A549 (cell line): ENCODE measurements around the gene PRR14L. TPM values are rescaled to one million over a fixed set of nuclear protein-coding genes. Genes with fewer than 3 reads are reported as not detected.
A peak's percentile ranks its signal among the peaks of the same experiment; 100 is the strongest.

Experiments used
- ATAC-seq, 2 experiments: fragments of 200-7000 bp in 1 of 2; fragments of >200 bp in 1 of 2; cut with Nextera tagmentation in 1 of 2; cut with Tn5 transposase in 1 of 2; 3 replicates each; pipeline versions ENCODE4 v1.8.0 to v1.9.1; 2018 to 2020; ENCODE audit warnings: mild to moderate bottlenecking in 1 of 2, moderate library complexity in 1 of 2
- CTCF ChIA-PET: fragments of 300-600 bp; sonication (Branson Sonifier 250); formaldehyde crosslinking; extraction: SDS; loops from one replicate; lab custom pipeline; 2021; ENCODE audit warnings: antibody characterized with exemption, inconsistent platforms; lab: Yijun Ruan, JAX
- POLR2A ChIA-PET: fragments of 350-600 bp; formaldehyde crosslinking; extraction: SDS; loops from one replicate; lab custom pipeline; 2021; ENCODE audit warnings: antibody characterized with exemption, inconsistent platforms; lab: Yijun Ruan, JAX
- DNase-seq, 2 experiments: peaks; one replicate each; pipeline versions ENCODE4 v3.0.0 to v3.0.0-alpha.2; 2011 to 2016; ENCODE audit warnings: low read depth in 1 of 2, low spot score in 1 of 2
- FAIRE-seq: peaks from 2 replicates; lab custom pipeline; 2011; peaks lifted over from hg19 to GRCh38; lab: Jason Lieb, UNC
- H3K27ac ChIP-seq, 2 experiments: fragments of >200 bp; sonication (Bioruptor Twin); formaldehyde crosslinking; 3 replicates each; pipeline ENCODE4 v1.5.1; 2016 to 2017
- H3K4me1 ChIP-seq: fragments of >200 bp; sonication (Bioruptor Twin); formaldehyde crosslinking; 3 replicates; pipeline ENCODE4 v1.6.1; 2016
- H3K4me2 ChIP-seq: fragments of >200 bp; sonication (Bioruptor Twin); formaldehyde crosslinking; 3 replicates; pipeline ENCODE4 v1.6.1; 2016
- H3K4me3 ChIP-seq: fragments of >200 bp; sonication (Bioruptor Twin); formaldehyde crosslinking; 3 replicates; pipeline ENCODE4 v1.5.1; 2016
- H3K9me3 ChIP-seq: fragments of >200 bp; sonication (Bioruptor Twin); formaldehyde crosslinking; 3 replicates; pipeline ENCODE4 v1.6.1; 2016
- BHLHE40 ChIP-seq: IDR thresholded peaks from 2 replicates; pipeline ENCODE4 v1.6.1; 2012; ENCODE audit warnings: low read depth, low read length, inconsistent platforms
- CBX8 ChIP-seq: fragments of 200-600 bp; sonication (generic); IDR thresholded peaks from 2 replicates; pipeline ENCODE4 v1.6.1; 2016
- CEBPB ChIP-seq, 2 experiments: fragments of >200 bp in 1 of 2; sonication (Bioruptor Twin) in 1 of 2; formaldehyde crosslinking in 1 of 2; IDR thresholded peaks; 2 replicates each; pipeline ENCODE4 v1.6.1; 2012 to 2016
- E2F6 ChIP-seq: IDR thresholded peaks from 2 replicates; pipeline ENCODE4 v1.6.1; 2012; ENCODE audit warnings: low read depth, borderline replicate concordance
- EHF ChIP-seq: fragments of 250-450 bp; sonication (Bioruptor Pico); IDR thresholded peaks from 2 replicates; pipeline ENCODE4 v1.5.0; 2020; ENCODE audit warnings: mild to moderate bottlenecking
- EP300 ChIP-seq, 2 experiments: fragments of >200 bp; sonication (Bioruptor Twin); formaldehyde crosslinking; IDR thresholded peaks; 2 replicates in 1 of 2; 3 replicates in 1 of 2; pipeline ENCODE4 v1.6.1; 2016 to 2017
- FOXS1 ChIP-seq: fragments of 250-450 bp; sonication (Bioruptor Pico); IDR thresholded peaks from 2 replicates; pipeline ENCODE4 v1.5.0; 2020; ENCODE audit warnings: mild to moderate bottlenecking, moderate library complexity
- GATA3 ChIP-seq: IDR thresholded peaks from 2 replicates; pipeline ENCODE4 v1.6.1; 2012; ENCODE audit warnings: borderline replicate concordance
- HMGXB4 ChIP-seq: fragments of 250-450 bp; sonication (Bioruptor Pico); IDR thresholded peaks from 2 replicates; pipeline ENCODE4 v1.5.0; 2021; ENCODE audit warnings: mild to moderate bottlenecking, moderate library complexity, borderline replicate concordance
- HOXB5 ChIP-seq: fragments of 250-450 bp; sonication (Bioruptor Pico); IDR thresholded peaks from 2 replicates; pipeline ENCODE4 v1.5.0; 2020; ENCODE audit warnings: mild to moderate bottlenecking, moderate library complexity
- MAZ ChIP-seq: fragments of 150-350 bp; IDR thresholded peaks from 2 replicates; pipeline ENCODE4 v1.6.1; 2014; ENCODE audit warnings: antibody characterized with exemption, low read depth, low read length, borderline replicate concordance
- NFE2L2 ChIP-seq: fragments of 150-350 bp; conservative IDR thresholded peaks from 2 replicates; pipeline ENCODE4 v1.6.1; 2014; ENCODE audit warnings: low read length
- NPAS2 ChIP-seq: fragments of 250-450 bp; sonication (Bioruptor Pico); IDR thresholded peaks from 2 replicates; pipeline ENCODE4 v1.8.0; 2022; ENCODE audit warnings: mild to moderate bottlenecking, moderate library complexity, borderline replicate concordance
- NR3C1 ChIP-seq: fragments of >200 bp; sonication (Bioruptor Twin); formaldehyde crosslinking; IDR thresholded peaks from 3 replicates; pipeline ENCODE4 v1.6.1; 2017
- PHF8 ChIP-seq: fragments of 200-600 bp; sonication (generic); IDR thresholded peaks from 2 replicates; pipeline ENCODE4 v1.6.1; 2016; ENCODE audit warnings: low read depth, mild to moderate bottlenecking, antibody characterized with exemption, moderate library complexity, borderline replicate concordance
- POLR2AphosphoS2 ChIP-seq: conservative IDR thresholded peaks from 2 replicates; pipeline ENCODE4 v1.6.1; 2012; ENCODE audit warnings: low read length, improper control_type of control experiment, inconsistent platforms
- RAD21 ChIP-seq, 2 experiments: fragments of >200 bp in 1 of 2; sonication (Bioruptor Twin) in 1 of 2; formaldehyde crosslinking in 1 of 2; IDR thresholded peaks in 1 of 2; conservative IDR thresholded peaks in 1 of 2; 2 replicates in 1 of 2; 3 replicates in 1 of 2; pipeline ENCODE4 v1.6.1; 2012 to 2018; ENCODE audit warnings: inconsistent platforms in 1 of 2
- REST ChIP-seq: fragments of 200-600 bp; sonication (generic); IDR thresholded peaks from 2 replicates; pipeline ENCODE4 v1.6.1; 2016; ENCODE audit warnings: antibody characterized with exemption, mild to moderate bottlenecking, moderate library complexity
- RFX5 ChIP-seq: fragments of 450-650 bp; IDR thresholded peaks from 2 replicates; pipeline ENCODE4 v1.7.1; 2014; ENCODE audit warnings: antibody characterized with exemption, mild to moderate bottlenecking, moderate library complexity
- RNF2 ChIP-seq: fragments of 200-600 bp; sonication (generic); IDR thresholded peaks from 2 replicates; pipeline ENCODE4 v1.6.1; 2016; ENCODE audit warnings: low read depth, mild to moderate bottlenecking, antibody characterized with exemption, moderate library complexity, borderline replicate concordance
- SMC3 ChIP-seq: fragments of >200 bp; sonication (Bioruptor Twin); formaldehyde crosslinking; IDR thresholded peaks from 3 replicates; pipeline ENCODE4 v1.6.1; 2018; ENCODE audit warnings: inconsistent platforms
- SREBF2 ChIP-seq: fragments of 450-650 bp; IDR thresholded peaks from 2 replicates; pipeline ENCODE4 v1.6.1; 2014; ENCODE audit warnings: mild to moderate bottlenecking, moderate library complexity
- ZC3H11A ChIP-seq: fragments of 450-650 bp; IDR thresholded peaks from 2 replicates; pipeline ENCODE4 v1.6.1; 2014; ENCODE audit warnings: antibody characterized with exemption, mild to moderate bottlenecking
- ZSCAN20 ChIP-seq: fragments of 250-450 bp; sonication (Bioruptor Pico); IDR thresholded peaks from 2 replicates; pipeline ENCODE4 v1.8.0; 2022; ENCODE audit warnings: mild to moderate bottlenecking, moderate library complexity
- WGBS: methylation state at CpG from one replicate; pipeline ENCODE4 v1.1.6; 2017; ENCODE audit errors: missing lambda C conversion rate; 5-methylcytosine and 5-hydroxymethylcytosine counted together
- polyA plus RNA-seq, 4 experiments: library from polyadenylated mRNA; depleted of rRNA in 3 of 4; stranded (reverse); fragments of >200 nt; fragmentation: RNase III in 1 of 4; extraction: RNeasy Plus Mini Kit Qiagen cat#74134 plus additional on column Dnase treatment in 1 of 4; gene quantifications; 2 replicates in 3 of 4; 3 replicates in 1 of 4; pipeline ENCODE4 v1.2.3, GENCODE V29; 2011 to 2017

Gene PRR14L
- polyA plus RNA-seq, 2 of the 4 experiments (the other 2 are of a cell fraction), result 5.6 to 15.7 TPM

- Histone ChIP-seq H3K27ac (peak overlapping the region in 1 of 2 experiments; percentile 100; a peak in 4 of 6 replicates), H3K4me1 (peaks cover 23% of the 10 kb centered on the region; the same call in 2 of the 3 replicates)
- DNase-seq, result no peak
- CTCF ChIA-PET, result interaction anchor here (0.5 to 1.0 kb wide), 2 partner anchors 11 to 208 kb away, joined by 3 to 4 read pairs; no protein-coding TSS in a partner anchor
- no peak for TF ChIP-seq EP300 (IDR thresholded peaks at IDR 0.05)
- no peak for TF ChIP-seq EHF (CRISPR knock-in tag)
- no peak for TF ChIP-seq HOXB5 (CRISPR knock-in tag)
- no peak for TF ChIP-seq HMGXB4 (CRISPR knock-in tag)
- no peak for TF ChIP-seq GATA3
- TF ChIP-seq NFE2L2, result no peak
- TF ChIP-seq PHF8, result no peak
- TF ChIP-seq CBX8, result no peak
- no peak for TF ChIP-seq CEBPB (IDR thresholded peaks at IDR 0.05)
- TF ChIP-seq BHLHE40, result no peak
- no peak for TF ChIP-seq FOXS1 (CRISPR knock-in tag)
- TF ChIP-seq, all 56 proteins: peak for 0
- Histone ChIP-seq H3K9me3 (no peaks in the 10 kb centered on the region), H3K4me3 (peak overlapping the region; percentile 94), H3K4me2 (peak overlapping the region; percentile 92)
- FAIRE-seq, result no peak
- WGBS, result 49% methylated on average over 2 of the region's 2 CpGs
- POLR2A ChIA-PET, result no interaction called here
- no peak for ATAC-seq
Measured at GRCh38 chr22:31748490-31748889, 1.4 kb downstream of the PRR14L start.

- POLR2A ChIA-PET, result no interaction called here
- TF ChIP-seq RNF2 (no peak), NPAS2 (CRISPR knock-in tag) (no peak), REST (no peak), SMC3 (no peak), ZSCAN20 (no peak), EHF (CRISPR knock-in tag) (no peak), POLR2AphosphoS2 (no peak), HOXB5 (CRISPR knock-in tag) (no peak), NR3C1 (no peak), ZC3H11A (no peak), RFX5 (no peak), E2F6 (no peak), SREBF2 (no peak), RAD21 (conservative IDR thresholded peaks at IDR 0.05 in 1 of 2, IDR thresholded peaks at IDR 0.05 in 1 of 2) (no peak), MAZ (no peak)
- TF ChIP-seq, all 56 proteins: peak for 0
- H3K4me3 ChIP-seq, result no peak overlapping the region
- WGBS, result 95% methylated on average over 4 of the region's 4 CpGs
- H3K9me3 ChIP-seq, result no peaks in the 10 kb centered on the region
- peaks cover 17% of the 10 kb centered on the region; the same call in 2 of the 3 replicates for H3K4me1 ChIP-seq
- FAIRE-seq, result no peak
- no peak for DNase-seq
- no peak for ATAC-seq
- no peak overlapping the region for H3K4me2 ChIP-seq
- CTCF ChIA-PET, result no interaction called here
- H3K27ac ChIP-seq, result no peak overlapping the region
Measured at GRCh38 chr22:31747441-31747840, 2.5 kb downstream of the PRR14L start.
